Articular chondrocyte of knee joint (primary cell): ENCODE data around the gene SLAMF9. TPM values are rescaled to one million over a fixed set of nuclear protein-coding genes. Genes with fewer than 3 reads are reported as not detected.

ENCODE experiments used
- total RNA-seq: library from RNA; depleted of rRNA; stranded (reverse); fragments of >200 nt; gene quantifications from 2 replicates; pipeline ENCODE4 v1.2.3, GENCODE V29; 2012

SLAMF9 gene
- total RNA-seq = 0.65 and 0.86 TPM in 2 replicates

GRCh38 chr1:159953536-159954515, at the start of gene SLAMF9:
TSS of gene SLAMF9 (minus strand) at chr1:159954237. CDS start at chr1:159954137, 100 bp downstream.

GRCh38 chr1:159945483-159946241, 8.4 kb downstream of the SLAMF9 start, which contains the start of gene IGSF9:
TSS of gene IGSF9 (minus strand) at chr1:159945613. CDS start at chr1:159943454, 2,159 bp downstream.

GRCh38 chr1:159924791-159925718, 29.0 kb downstream of the SLAMF9 start, which contains the start of gene TAGLN2:
TSS of gene TAGLN2 (minus strand) at chr1:159925507. CDS start at chr1:159920509, 4,998 bp downstream.

Other genes with a start within 250 kb of the SLAMF9 start
- not detected in 2 replicates for gene CRP, start 239.6 kb downstream of the SLAMF9 start, total RNA-seq
- 6.8 and 9.8 TPM in 2 replicates for gene DUSP23, start 173.3 kb downstream of the SLAMF9 start, total RNA-seq
- not detected in 2 replicates for gene FCRL6, start 151.9 kb downstream of the SLAMF9 start, total RNA-seq
- gene SLAMF8, start 127.4 kb downstream of the SLAMF9 start, total RNA-seq = 0.11 TPM in 1 of 2 replicates, not detected in the other
- not detected in 2 replicates for gene VSIG8, start 91.6 kb downstream of the SLAMF9 start, total RNA-seq
- gene CFAP45, start 54.1 kb downstream of the SLAMF9 start, total RNA-seq = 0.65 and 1.1 TPM in 2 replicates
- 261 and 286 TPM in 2 replicates for gene TAGLN2, start 28.7 kb downstream of the SLAMF9 start, total RNA-seq
- not detected in 2 replicates for gene IGSF9, start 8.6 kb downstream of the SLAMF9 start, total RNA-seq
- 7.4 and 8.6 TPM in 2 replicates for gene PIGM, start 77.8 kb upstream of the SLAMF9 start, total RNA-seq
- gene KCNJ10, start 115.9 kb upstream of the SLAMF9 start, total RNA-seq = not detected in 2 replicates
- under 0.01 and 0.11 TPM in 2 replicates for gene KCNJ9, start 127.3 kb upstream of the SLAMF9 start, total RNA-seq
- gene IGSF8, start 144.4 kb upstream of the SLAMF9 start, total RNA-seq = 19.9 and 20.2 TPM in 2 replicates
- 0.22 and 0.91 TPM in 2 replicates for gene ATP1A2, start 161.5 kb upstream of the SLAMF9 start, total RNA-seq
- not detected in 2 replicates for gene ATP1A4, start 197.4 kb upstream of the SLAMF9 start, total RNA-seq
- 0.32 and 0.65 TPM in 2 replicates for gene CASQ1, start 236.3 kb upstream of the SLAMF9 start, total RNA-seq